OCI-LY3 (cell line): Measurements from ENCODE around the gene ZNRF1.

Source experiments
- CTCF ChIP-seq: fragments of 200-600, 300-600 bp; sonication (generic); IDR thresholded peaks from 2 replicates; pipeline ENCODE4 v1.5.1; 2014; ENCODE audit warnings: antibody characterized with exemption, low read length, low read depth
- EZH2phosphoT487 ChIP-seq: fragments of 200-600 bp; shearing (Covaris generic); IDR thresholded peaks from 2 replicates; pipeline ENCODE4 v1.6.1; 2018; ENCODE audit warnings: antibody characterized with exemption, mixed run types, low read depth

GRCh38 chr16:75160386-75160785, 161.6 kb downstream of the ZNRF1 start:
- TF ChIP-seq CTCF: no peak
- no peak for TF ChIP-seq EZH2phosphoT487
